ENCODE measurements around the gene TRIM41.

The TRIM41 gene

DNA sequence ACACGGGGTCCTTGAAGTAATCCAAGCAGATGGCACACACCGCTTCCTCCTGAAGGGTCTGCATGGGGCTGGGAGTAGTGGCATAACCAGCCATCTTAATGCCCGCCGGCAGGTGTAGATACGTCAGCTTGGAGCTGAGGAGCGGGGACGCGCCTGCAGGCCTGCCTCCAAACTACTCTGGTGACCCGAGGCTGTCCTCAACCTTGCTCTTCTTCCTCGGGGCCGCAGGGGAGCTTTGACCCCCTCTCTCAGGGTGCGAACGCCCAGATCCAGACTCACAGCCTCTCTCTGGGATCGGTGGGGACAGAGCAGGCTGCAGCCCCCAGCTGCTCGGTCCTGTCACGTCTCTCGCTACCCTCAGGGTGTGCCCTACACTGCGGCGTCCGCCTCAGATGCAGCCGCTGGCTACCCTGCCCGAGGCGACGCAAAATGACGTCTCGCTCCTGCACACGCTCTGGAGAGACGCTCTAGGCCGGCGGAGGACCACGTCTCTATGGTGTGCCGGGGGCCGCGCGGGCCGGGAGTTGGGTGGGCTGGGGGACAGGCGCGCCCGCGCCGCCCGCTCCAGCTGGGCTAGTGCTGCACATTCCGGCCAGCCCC is 37.7 kb downstream of the TRIM41 start, which contains the start of gene TRIM52 (continued):
- TF ChIP-seq REST (tag by site-specific recombination; IDR thresholded peaks at IDR 0.05), result 0 out of 2 replicates have a peak, but pooled peaks have one; percentile 12
- TF ChIP-seq ZBTB20 (tag by site-specific recombination; IDR thresholded peaks at IDR 0.05), result peak; percentile 55; the same call in 1 of the 2 replicates
- peak; percentile 84; the same call in 1 of the 2 replicates for TF ChIP-seq ZNF2 (tag by site-specific recombination; IDR thresholded peaks at IDR 0.05)
- no peak for TF ChIP-seq ZNF311 (tag by site-specific recombination; IDR thresholded peaks at IDR 0.05; ENCODE audit: borderline replicate concordance)
- TF ChIP-seq ZNF19 (tag by site-specific recombination; IDR thresholded peaks at IDR 0.05; ENCODE audit: low read depth), result no peak
- TF ChIP-seq ZBTB21 (tag by site-specific recombination; IDR thresholded peaks at IDR 0.05), result peak; percentile 80
- no peak for TF ChIP-seq MEIS1 (CRISPR knock-in tag; IDR thresholded peaks at IDR 0.05; ENCODE audit: borderline replicate concordance)
- TF ChIP-seq SP7 (tag by site-specific recombination; IDR thresholded peaks at IDR 0.05), result peak; percentile 80
- TF ChIP-seq ZNF335 (tag by site-specific recombination; conservative IDR thresholded peaks at IDR 0.05), result peak; percentile 91
- no peak for TF ChIP-seq ZNF433 (tag by site-specific recombination; IDR thresholded peaks at IDR 0.05; ENCODE audit: low read depth)
- TF ChIP-seq ZNF423 (tag by site-specific recombination; IDR thresholded peaks at IDR 0.05), result no peak
- TF ChIP-seq, protein P1, sequence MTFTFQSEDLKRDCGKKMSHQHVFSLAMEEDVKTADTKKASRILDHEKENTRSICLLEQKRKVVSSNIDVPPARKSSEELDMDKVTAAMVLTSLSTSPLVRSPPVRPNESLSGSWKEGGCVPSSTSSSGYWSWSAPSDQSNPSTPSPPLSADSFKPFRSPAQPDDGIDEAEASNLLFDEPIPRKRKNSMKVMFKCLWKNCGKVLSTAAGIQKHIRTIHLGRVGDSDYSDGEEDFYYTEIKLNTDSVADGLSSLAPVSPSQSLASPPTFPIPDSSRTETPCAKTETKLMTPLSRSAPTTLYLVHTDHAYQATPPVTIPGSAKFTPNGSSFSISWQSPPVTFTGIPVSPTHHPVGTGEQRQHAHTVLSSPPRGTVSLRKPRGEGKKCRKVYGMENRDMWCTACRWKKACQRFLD (tag by site-specific recombination; IDR thresholded peaks at IDR 0.05), result no peak
- TF ChIP-seq ZNF768 (tag by site-specific recombination; IDR thresholded peaks at IDR 0.05), result no peak; the same call in 1 of the 2 replicates
- no peak; the same call in 1 of the 2 replicates for TF ChIP-seq ZBTB10 (tag by site-specific recombination; IDR thresholded peaks at IDR 0.05)
- peak; percentile 86 for TF ChIP-seq ZNF501 (tag by site-specific recombination; IDR thresholded peaks at IDR 0.05)
- TF ChIP-seq ZNF274 (IDR thresholded peaks at IDR 0.05; ENCODE audit: low read length), result no peak
- TF ChIP-seq ZNF274 (tag by site-specific recombination; IDR thresholded peaks at IDR 0.05; ENCODE audit: borderline replicate concordance), result no peak
- TF ChIP-seq, protein P2, sequence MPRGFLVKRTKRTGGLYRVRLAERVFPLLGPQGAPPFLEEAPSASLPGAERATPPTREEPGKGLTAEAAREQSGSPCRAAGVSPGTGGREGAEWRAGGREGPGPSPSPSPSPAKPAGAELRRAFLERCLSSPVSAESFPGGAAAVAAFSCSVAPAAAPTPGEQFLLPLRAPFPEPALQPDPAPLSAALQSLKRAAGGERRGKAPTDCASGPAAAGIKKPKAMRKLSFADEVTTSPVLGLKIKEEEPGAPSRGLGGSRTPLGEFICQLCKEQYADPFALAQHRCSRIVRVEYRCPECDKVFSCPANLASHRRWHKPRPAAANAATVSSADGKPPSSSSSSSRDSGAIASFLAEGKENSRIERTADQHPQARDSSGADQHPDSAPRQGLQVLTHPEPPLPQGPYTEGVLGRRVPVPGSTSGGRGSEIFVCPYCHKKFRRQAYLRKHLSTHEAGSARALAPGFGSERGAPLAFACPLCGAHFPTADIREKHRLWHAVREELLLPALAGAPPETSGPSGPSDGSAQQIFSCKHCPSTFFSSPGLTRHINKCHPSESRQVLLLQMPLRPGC (tag by site-specific recombination; IDR thresholded peaks at IDR 0.05), result peak; percentile 69
- no peak for TF ChIP-seq SETDB1 (IDR thresholded peaks at IDR 0.05; ENCODE audit: insufficient read length, low read length)
- TF ChIP-seq ZNF585B (tag by site-specific recombination; IDR thresholded peaks at IDR 0.05), result no peak
- TF ChIP-seq ZNF670 (tag by site-specific recombination; IDR thresholded peaks at IDR 0.05; ENCODE audit: low read depth), result no peak
- TF ChIP-seq ZNF138 (tag by site-specific recombination; IDR thresholded peaks at IDR 0.05; ENCODE audit: borderline replicate concordance), result no peak
- TF ChIP-seq ZBTB7A (tag by site-specific recombination; IDR thresholded peaks at IDR 0.05; ENCODE audit: low read depth), result peak; percentile 70
- no peak for TF ChIP-seq ZNF155 (tag by site-specific recombination; IDR thresholded peaks at IDR 0.05)
- TF ChIP-seq REPIN1 (tag by site-specific recombination; IDR thresholded peaks at IDR 0.05; ENCODE audit: low read depth), result peak; percentile 46; the same call in 1 of the 2 replicates
- TF ChIP-seq TRIM28 (IDR thresholded peaks at IDR 0.05; ENCODE audit: borderline replicate concordance, low read length), result no peak
- peak; percentile 64; the same call in 1 of the 2 replicates for TF ChIP-seq ZNF24 (tag by site-specific recombination; IDR thresholded peaks at IDR 0.05)
- no peak for TF ChIP-seq ZNF76 (tag by site-specific recombination; IDR thresholded peaks at IDR 0.05; ENCODE audit: borderline replicate concordance, low read depth)
- TF ChIP-seq ZNF830 (tag by site-specific recombination; IDR thresholded peaks at IDR 0.05; ENCODE audit: low read depth), result no peak
- TF ChIP-seq, protein P3, sequence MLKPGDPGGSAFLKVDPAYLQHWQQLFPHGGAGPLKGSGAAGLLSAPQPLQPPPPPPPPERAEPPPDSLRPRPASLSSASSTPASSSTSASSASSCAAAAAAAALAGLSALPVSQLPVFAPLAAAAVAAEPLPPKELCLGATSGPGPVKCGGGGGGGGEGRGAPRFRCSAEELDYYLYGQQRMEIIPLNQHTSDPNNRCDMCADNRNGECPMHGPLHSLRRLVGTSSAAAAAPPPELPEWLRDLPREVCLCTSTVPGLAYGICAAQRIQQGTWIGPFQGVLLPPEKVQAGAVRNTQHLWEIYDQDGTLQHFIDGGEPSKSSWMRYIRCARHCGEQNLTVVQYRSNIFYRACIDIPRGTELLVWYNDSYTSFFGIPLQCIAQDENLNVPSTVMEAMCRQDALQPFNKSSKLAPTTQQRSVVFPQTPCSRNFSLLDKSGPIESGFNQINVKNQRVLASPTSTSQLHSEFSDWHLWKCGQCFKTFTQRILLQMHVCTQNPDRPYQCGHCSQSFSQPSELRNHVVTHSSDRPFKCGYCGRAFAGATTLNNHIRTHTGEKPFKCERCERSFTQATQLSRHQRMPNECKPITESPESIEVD (tag by site-specific recombination; IDR thresholded peaks at IDR 0.05), result no peak
- no peak for TF ChIP-seq ZNF707 (tag by site-specific recombination; IDR thresholded peaks at IDR 0.05)
